Measurements from ENCODE around the gene ARSD. TPM values are rescaled to one million over a fixed set of nuclear protein-coding genes. Genes with fewer than 3 reads are reported as not detected.

The ARSD gene
- polyA plus RNA-seq, 1 donor: 12.3 TPM

GRCh38 chrX:2854918-2855317, 74.2 kb downstream of the ARSD start:
- no peak for DNase-seq (ENCODE audit: low read depth)

Other genes starting within 250 kb of the ARSD start
- gene CD99, start 238.0 kb downstream of the ARSD start, polyA plus RNA-seq (ENCODE audit: insufficient read length): 188 TPM
- gene XG, start 177.3 kb downstream of the ARSD start, polyA plus RNA-seq (ENCODE audit: insufficient read length): 1.7 TPM
- gene GYG2, start 100.4 kb downstream of the ARSD start, polyA plus RNA-seq (ENCODE audit: insufficient read length): 2.9 TPM
- gene ARSH, start 77.2 kb upstream of the ARSD start, polyA plus RNA-seq (ENCODE audit: insufficient read length): not detected
- not detected for gene ARSF, start 112.1 kb upstream of the ARSD start, polyA plus RNA-seq (ENCODE audit: insufficient read length)